H1 (cell line): ENCODE results near the gene CFAP61.

Experiments
- RFX5 ChIP-seq: IDR thresholded peaks from 2 replicates; pipeline ENCODE4 v1.6.1; 2011; ENCODE audit warnings: low read depth, low read length, improper control_type of control experiment, borderline replicate concordance
- TF ChIP-seq, protein P1 (sequence below), 3 experiments: IDR thresholded peaks; 1 replicate in 2 of 3; 2 replicates in 1 of 3; pipeline versions ENCODE4 v1.5.1 to v1.6.1; 2011; ENCODE audit warnings: low read length in 3 of 3, mild to moderate bottlenecking in 3 of 3, inconsistent platforms in 2 of 3, low read depth in 1 of 3, moderate library complexity in 1 of 3; ENCODE audit not compliant: insufficient read depth in 1 of 3; ENCODE audit errors: control extremely low read depth in 1 of 3

DNA sequence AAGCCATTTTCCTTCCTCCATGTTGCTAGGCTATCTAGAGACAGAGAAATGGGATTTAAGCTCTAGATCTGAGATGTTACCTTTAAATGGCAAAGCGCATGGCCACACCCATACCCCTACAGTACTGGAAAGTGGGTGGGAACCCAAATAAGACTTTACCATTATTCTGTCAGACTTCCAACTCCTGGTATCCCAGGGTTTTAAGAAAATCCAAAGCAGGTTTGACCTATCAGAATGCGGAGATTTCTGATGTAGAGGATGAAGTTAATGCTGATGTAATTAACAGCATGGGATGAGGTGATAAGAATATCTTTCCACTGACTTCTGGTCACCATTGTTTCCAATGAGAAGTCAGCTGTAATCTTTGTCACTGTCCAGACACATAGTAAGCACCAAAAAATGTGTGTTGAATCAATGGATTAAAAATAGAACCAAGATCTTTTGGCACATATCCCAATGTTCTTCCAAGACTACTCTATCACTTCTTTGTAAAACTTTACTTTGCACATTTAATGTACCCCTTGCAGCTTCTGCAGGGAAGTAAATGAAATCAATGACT lies 174.8 kb downstream of the CFAP61 start:
- TF ChIP-seq, protein P1, sequence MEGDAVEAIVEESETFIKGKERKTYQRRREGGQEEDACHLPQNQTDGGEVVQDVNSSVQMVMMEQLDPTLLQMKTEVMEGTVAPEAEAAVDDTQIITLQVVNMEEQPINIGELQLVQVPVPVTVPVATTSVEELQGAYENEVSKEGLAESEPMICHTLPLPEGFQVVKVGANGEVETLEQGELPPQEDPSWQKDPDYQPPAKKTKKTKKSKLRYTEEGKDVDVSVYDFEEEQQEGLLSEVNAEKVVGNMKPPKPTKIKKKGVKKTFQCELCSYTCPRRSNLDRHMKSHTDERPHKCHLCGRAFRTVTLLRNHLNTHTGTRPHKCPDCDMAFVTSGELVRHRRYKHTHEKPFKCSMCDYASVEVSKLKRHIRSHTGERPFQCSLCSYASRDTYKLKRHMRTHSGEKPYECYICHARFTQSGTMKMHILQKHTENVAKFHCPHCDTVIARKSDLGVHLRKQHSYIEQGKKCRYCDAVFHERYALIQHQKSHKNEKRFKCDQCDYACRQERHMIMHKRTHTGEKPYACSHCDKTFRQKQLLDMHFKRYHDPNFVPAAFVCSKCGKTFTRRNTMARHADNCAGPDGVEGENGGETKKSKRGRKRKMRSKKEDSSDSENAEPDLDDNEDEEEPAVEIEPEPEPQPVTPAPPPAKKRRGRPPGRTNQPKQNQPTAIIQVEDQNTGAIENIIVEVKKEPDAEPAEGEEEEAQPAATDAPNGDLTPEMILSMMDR (IDR thresholded peaks at IDR 0.05; ENCODE audit: control extremely low read depth in 1 of 3, insufficient read depth in 1 of 3, low read depth in 1 of 3, low read length in 3 of 3) = no peak
- TF ChIP-seq RFX5 = no peak
